WERI-Rb-1 (cell line): ENCODE measurements around the gene CAMK2G.
A peak's percentile ranks its signal among the peaks of the same experiment; 100 is the strongest.

Experiments used
- DNase-seq: peaks from one replicate; pipeline ENCODE4 v3.0.0-alpha.2; 2020
- H3K27ac ChIP-seq: fragments of 250-450 bp; sonication (Bioruptor Pico); 2 replicates; pipeline ENCODE4 v1.5.1; 2020; ENCODE audit warnings: mild to moderate bottlenecking, moderate library complexity
- H3K27me3 ChIP-seq: fragments of 250-450 bp; sonication (Bioruptor Pico); 2 replicates; pipeline ENCODE4 v1.5.1; 2021; ENCODE audit warnings: mild to moderate bottlenecking, low read depth, moderate library complexity; ENCODE audit not compliant: insufficient read depth, severe bottlenecking
- H3K36me3 ChIP-seq: fragments of 250-450 bp; sonication (Bioruptor Pico); 2 replicates; pipeline ENCODE4 v1.5.1; 2020; ENCODE audit warnings: mild to moderate bottlenecking, moderate library complexity
- H3K4me3 ChIP-seq: 2 replicates; pipeline ENCODE4 v1.5.1; 2011; ENCODE audit warnings: low read depth, mild to moderate bottlenecking, control low read depth, low read length
- H3K9me3 ChIP-seq: fragments of 250-450 bp; sonication (Bioruptor Pico); 2 replicates; pipeline ENCODE4 v1.5.1; 2021; ENCODE audit warnings: mild to moderate bottlenecking, moderate library complexity; ENCODE audit not compliant: severe bottlenecking
- TF ChIP-seq, protein P1 (sequence below): IDR thresholded peaks from 2 replicates; pipeline ENCODE4 v1.5.1; 2011; ENCODE audit warnings: low read depth, mild to moderate bottlenecking, control low read depth, inconsistent platforms, low read length

Gene CAMK2G

DNA sequence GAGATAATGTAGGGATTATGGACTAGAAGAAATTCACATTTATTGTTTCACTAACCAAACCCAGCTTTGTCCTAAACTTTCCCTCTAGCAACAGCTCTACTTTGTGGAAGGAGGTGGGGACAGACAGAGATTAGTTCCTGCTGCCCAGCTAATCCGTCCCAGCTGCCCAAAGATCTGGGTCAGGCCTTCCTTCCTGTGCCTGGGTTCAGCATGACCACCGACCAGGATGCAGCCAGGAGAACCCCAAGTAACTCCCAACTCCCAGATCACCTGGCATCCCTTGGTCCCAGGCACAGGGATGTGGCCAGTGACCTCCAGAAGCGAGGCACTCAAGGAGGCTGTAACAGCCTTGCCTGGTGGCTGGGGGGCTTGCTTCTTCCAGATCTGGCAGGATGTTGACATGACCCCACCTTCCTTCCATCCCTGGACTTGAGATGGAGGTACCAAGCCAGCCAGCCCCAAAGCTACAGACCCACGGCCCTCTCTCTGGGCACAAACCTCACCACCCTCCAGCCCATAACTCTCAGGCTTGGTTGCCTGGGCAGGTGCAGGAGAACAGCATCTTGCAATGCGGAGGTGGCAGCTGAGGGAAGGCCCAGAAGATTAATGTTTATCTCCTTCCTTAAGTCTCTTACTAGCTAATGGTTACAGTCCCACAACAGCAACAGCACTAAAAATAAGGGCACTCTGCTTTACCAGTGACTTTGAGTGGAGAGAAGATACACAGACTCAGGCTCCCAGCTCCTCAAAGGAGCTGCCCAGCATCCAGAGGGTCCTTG lies 11.1 kb downstream of the CAMK2G start:
- H3K27me3 ChIP-seq: no peaks in the 10 kb centered on the region
- TF ChIP-seq, protein P1, sequence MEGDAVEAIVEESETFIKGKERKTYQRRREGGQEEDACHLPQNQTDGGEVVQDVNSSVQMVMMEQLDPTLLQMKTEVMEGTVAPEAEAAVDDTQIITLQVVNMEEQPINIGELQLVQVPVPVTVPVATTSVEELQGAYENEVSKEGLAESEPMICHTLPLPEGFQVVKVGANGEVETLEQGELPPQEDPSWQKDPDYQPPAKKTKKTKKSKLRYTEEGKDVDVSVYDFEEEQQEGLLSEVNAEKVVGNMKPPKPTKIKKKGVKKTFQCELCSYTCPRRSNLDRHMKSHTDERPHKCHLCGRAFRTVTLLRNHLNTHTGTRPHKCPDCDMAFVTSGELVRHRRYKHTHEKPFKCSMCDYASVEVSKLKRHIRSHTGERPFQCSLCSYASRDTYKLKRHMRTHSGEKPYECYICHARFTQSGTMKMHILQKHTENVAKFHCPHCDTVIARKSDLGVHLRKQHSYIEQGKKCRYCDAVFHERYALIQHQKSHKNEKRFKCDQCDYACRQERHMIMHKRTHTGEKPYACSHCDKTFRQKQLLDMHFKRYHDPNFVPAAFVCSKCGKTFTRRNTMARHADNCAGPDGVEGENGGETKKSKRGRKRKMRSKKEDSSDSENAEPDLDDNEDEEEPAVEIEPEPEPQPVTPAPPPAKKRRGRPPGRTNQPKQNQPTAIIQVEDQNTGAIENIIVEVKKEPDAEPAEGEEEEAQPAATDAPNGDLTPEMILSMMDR: no peak
- peak overlapping the region; percentile 19 for H3K4me3 ChIP-seq
- H3K9me3 ChIP-seq: no peaks in the 10 kb centered on the region
- peak; percentile 88 for DNase-seq
- H3K27ac ChIP-seq: peak overlapping the region; percentile 91
- H3K36me3 ChIP-seq: peaks cover 42% of the 10 kb centered on the region

DNA sequence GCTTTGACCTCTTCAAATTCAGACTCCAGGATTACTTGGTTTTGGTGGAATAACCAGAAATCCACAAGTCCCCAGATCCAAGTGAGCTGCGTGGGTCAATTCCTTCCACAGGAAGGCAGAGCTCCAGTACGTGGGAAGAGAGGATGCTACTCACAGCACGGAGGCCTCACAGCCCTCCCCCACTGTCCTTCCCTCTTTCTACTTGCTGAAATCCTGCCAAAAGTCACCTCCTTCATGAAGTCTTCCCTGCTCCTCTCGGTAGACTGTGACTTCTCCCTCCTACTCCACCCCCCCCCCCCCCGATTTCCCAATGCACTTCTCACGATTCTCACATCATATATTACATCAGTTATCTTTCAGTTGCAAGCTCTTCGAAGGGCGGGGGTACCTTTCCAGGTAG lies 12.3 kb downstream of the CAMK2G start:
- no peaks in the 10 kb centered on the region for H3K27me3 ChIP-seq
- H3K27ac ChIP-seq: peak overlapping the region; percentile 91
- TF ChIP-seq, protein P1: no peak
- no peak for DNase-seq
- peaks cover 44% of the 10 kb centered on the region for H3K36me3 ChIP-seq
- H3K9me3 ChIP-seq: no peaks in the 10 kb centered on the region
- H3K4me3 ChIP-seq: no peak overlapping the region

DNA sequence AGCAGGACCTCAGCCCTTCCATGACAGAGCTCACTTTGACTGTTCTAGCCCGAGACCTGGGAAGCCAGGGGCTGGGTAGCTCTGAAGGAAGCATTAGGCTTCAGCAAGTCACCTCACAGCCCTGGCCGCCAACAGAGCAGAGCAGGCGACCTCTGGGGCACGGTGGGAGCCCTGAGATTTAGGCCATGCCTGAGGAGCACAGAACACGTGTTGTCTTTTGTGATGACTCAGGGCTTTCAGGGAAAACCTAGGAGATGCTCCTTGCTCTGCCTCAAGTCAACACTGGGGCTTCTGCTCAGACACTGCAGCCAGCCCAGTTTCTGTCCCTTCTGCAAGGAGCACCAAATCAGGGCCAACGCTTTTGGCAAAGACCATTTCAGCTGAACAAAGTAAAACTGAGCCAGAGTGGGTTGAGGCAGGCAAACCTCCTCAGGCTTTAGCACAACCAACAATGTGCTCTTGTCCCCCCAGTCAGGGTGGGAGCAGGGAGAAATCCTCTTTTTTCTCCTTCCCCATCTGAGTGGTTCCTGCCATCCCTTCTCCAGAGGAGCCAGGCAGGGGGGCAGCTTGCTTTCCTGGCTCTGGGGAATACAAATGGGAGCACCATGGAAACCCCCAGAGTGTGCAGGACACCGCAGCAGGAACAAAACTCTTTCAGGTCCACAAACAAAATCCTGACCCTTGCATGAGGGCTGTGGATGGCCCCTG lies 14.4 kb downstream of the CAMK2G start:
- Histone ChIP-seq H3K9me3 (no peaks in the 10 kb centered on the region), H3K4me3 (no peak overlapping the region), H3K36me3 (peaks cover 55% of the 10 kb centered on the region), H3K27ac (peak overlapping the region; percentile 48), H3K27me3 (no peaks in the 10 kb centered on the region)
- TF ChIP-seq, protein P1: no peak
- DNase-seq: no peak

DNA sequence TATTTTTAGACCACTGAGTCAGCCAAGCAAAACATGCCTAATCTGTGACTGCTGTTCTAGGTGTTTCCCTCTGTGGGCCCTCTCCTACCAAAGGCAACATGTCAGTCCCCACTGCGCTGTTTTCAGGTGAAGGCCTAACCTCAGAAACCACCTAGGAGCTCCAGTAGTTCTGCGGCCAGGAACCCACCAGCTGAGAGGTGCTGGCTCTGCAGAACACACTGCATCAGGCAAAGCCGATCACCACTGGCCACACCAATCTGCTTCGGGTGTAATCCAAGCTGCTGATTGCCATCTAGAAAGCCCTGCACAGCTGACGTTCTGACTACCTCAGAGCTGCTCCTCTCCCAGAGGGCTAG lies 14.9 kb downstream of the CAMK2G start:
- DNase-seq: peak; percentile 74
- TF ChIP-seq, protein P1: no peak
- no peaks in the 10 kb centered on the region for H3K9me3 ChIP-seq
- peaks cover 49% of the 10 kb centered on the region for H3K36me3 ChIP-seq
- H3K27ac ChIP-seq: peak overlapping the region; percentile 48
- no peaks in the 10 kb centered on the region for H3K27me3 ChIP-seq
- no peak overlapping the region for H3K4me3 ChIP-seq

DNA sequence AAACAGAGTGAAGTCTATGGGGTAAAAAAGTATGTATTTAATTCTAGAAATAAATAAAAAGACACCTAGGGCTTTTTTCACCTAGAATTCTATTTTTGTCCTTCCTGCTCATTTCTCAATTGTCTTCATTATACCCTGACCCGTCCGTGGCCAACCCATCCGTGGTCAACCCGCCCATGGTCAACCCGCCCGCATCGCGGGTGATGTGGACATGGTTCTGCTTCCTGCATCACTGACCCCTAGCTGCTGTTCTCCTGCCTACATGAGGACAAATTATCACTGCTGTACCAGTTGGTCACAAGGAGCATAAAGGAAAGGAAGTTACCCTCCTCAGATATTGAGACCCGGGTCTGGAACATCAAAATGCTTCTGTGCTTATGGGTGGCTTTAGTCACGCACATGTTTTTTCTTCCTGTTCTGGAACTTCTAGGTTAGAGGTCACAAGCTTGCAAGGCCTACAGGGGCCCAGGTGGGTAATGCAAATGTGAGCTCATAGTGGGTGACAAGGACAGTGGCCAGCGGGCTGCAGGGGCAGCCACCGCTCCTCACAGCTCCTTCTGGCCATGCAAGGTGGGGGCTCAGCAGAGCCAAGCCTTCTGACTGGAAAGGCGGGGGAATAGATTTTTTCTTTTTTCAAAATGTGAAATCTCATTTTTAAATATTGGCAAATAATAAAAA lies 15.5 kb downstream of the CAMK2G start:
- peak overlapping the region; percentile 48; the same call in 1 of the 2 replicates for H3K27ac ChIP-seq
- H3K4me3 ChIP-seq: no peak overlapping the region
- H3K27me3 ChIP-seq: no peaks in the 10 kb centered on the region
- no peak for DNase-seq
- TF ChIP-seq, protein P1: no peak
- H3K36me3 ChIP-seq: peaks cover 49% of the 10 kb centered on the region
- H3K9me3 ChIP-seq: no peaks in the 10 kb centered on the region
